GM12878 (cell line): Measurements from ENCODE around the gene LRRC26. TPM values are rescaled to one million over a fixed set of nuclear protein-coding genes. Genes with fewer than 3 reads are reported as not detected.

Experiments used
- BACH1 ChIP-seq: fragments of 450-650 bp; IDR thresholded peaks from 2 replicates; pipeline ENCODE4 v1.6.1; 2017; ENCODE audit warnings: mild to moderate bottlenecking, borderline replicate concordance
- DPF2 ChIP-seq: fragments of 450-650 bp; IDR thresholded peaks from 2 replicates; pipeline ENCODE4 v1.6.1; 2017; ENCODE audit warnings: mild to moderate bottlenecking
- EZH2 ChIP-seq: IDR thresholded peaks from 2 replicates; pipeline ENCODE4 v1.6.1; 2012; ENCODE audit warnings: low read depth, mild to moderate bottlenecking, control low read depth, inconsistent platforms, low read length, borderline replicate concordance; ENCODE audit not compliant: control insufficient read depth
- IKZF1 ChIP-seq: fragments of 450-650 bp; conservative IDR thresholded peaks from 2 replicates; pipeline ENCODE4 v1.6.1; 2017; ENCODE audit warnings: antibody characterized with exemption, mild to moderate bottlenecking
- JUNB ChIP-seq: IDR thresholded peaks from 2 replicates; pipeline ENCODE4 v1.6.1; 2016; ENCODE audit warnings: antibody characterized with exemption, mild to moderate bottlenecking
- JUND ChIP-seq: IDR thresholded peaks from 2 replicates; pipeline ENCODE4 v1.6.1; 2012; ENCODE audit warnings: low read depth, mild to moderate bottlenecking, low read length, improper control_type of control experiment, moderate library complexity
- KAT2A ChIP-seq: conservative IDR thresholded peaks from 2 replicates; pipeline ENCODE4 v1.6.1; 2011; ENCODE audit warnings: low read depth, low read length; ENCODE audit not compliant: control insufficient read depth
- MYB ChIP-seq: fragments of 150-350 bp; IDR thresholded peaks from 2 replicates; pipeline ENCODE4 v1.6.1; 2014; ENCODE audit warnings: mild to moderate bottlenecking, low read depth, low read length, borderline replicate concordance
- MYC ChIP-seq: IDR thresholded peaks from 2 replicates; pipeline ENCODE4 v1.6.1; 2011; ENCODE audit warnings: mild to moderate bottlenecking, low read length, moderate library complexity, inconsistent platforms; ENCODE audit not compliant: insufficient read depth, insufficient replicate concordance, insufficient read length, severe bottlenecking
- NBN ChIP-seq: fragments of 450-650 bp; IDR thresholded peaks from 2 replicates; pipeline ENCODE4 v1.6.1; 2016
- NR2C2 ChIP-seq: IDR thresholded peaks from 2 replicates; pipeline ENCODE4 v1.6.1; 2011; ENCODE audit warnings: borderline replicate concordance, low read depth; ENCODE audit not compliant: control insufficient read depth, insufficient read length
- PAX5 ChIP-seq: IDR thresholded peaks from 2 replicates; pipeline ENCODE4 v1.6.1; 2011; ENCODE audit warnings: low read depth, low read length, borderline replicate concordance
- PAX8 ChIP-seq: fragments of 450-650 bp; IDR thresholded peaks from 2 replicates; pipeline ENCODE4 v1.6.1; 2017; ENCODE audit warnings: mild to moderate bottlenecking, moderate library complexity
- PKNOX1 ChIP-seq: fragments of 450-650 bp; IDR thresholded peaks from 2 replicates; pipeline ENCODE4 v1.6.1; 2016; ENCODE audit warnings: mild to moderate bottlenecking
- PML ChIP-seq: IDR thresholded peaks from 2 replicates; pipeline ENCODE4 v1.6.1; 2012; ENCODE audit warnings: low read length, inconsistent platforms
- RELA ChIP-seq: fragments of 450-650 bp; IDR thresholded peaks from 2 replicates; pipeline ENCODE4 v1.8.0; 2014; ENCODE audit warnings: borderline replicate concordance; ENCODE audit not compliant: partially characterized antibody
- ZNF217 ChIP-seq: fragments of 450-650 bp; IDR thresholded peaks from 2 replicates; pipeline ENCODE4 v1.6.1; 2017; ENCODE audit warnings: antibody characterized with exemption, mild to moderate bottlenecking
- polyA plus RNA-seq, 11 experiments: library from polyadenylated mRNA; depleted of rRNA in 4 of 11; unstranded in 6 of 11; stranded (reverse) in 5 of 11; fragments of >200 nt; fragmentation: Nextera tagmentation in 4 of 11; fragmentation: Illumina TruSeq in 1 of 11; extraction: Ambion mirVana in 4 of 11; extraction: Trizol in 1 of 11; gene quantifications; 1 replicate in 1 of 11; 2 replicates in 10 of 11; pipeline versions ENCODE4 v1.2.1 to v1.2.3, GENCODE V29; 2011 to 2016; ENCODE audit warnings: inconsistent platforms in 2 of 11, missing spikeins in 2 of 11, low read depth in 1 of 11
- total RNA-seq, 4 experiments: library from RNA; depleted of rRNA in 3 of 4; stranded (reverse); fragments of >200 nt in 3 of 4; fragmentation: Illumina TruSeq in 1 of 4; extraction: Trizol in 1 of 4; gene quantifications; 2 replicates each; pipeline versions ENCODE4 v1.2.1 to v1.2.3, GENCODE V29; 2013 to 2021
- TF ChIP-seq, protein P1 (sequence below): IDR thresholded peaks from 2 replicates; pipeline ENCODE4 v1.6.1; 2011; ENCODE audit warnings: mild to moderate bottlenecking, low read depth, low read length, moderate library complexity; ENCODE audit not compliant: insufficient replicate concordance
- TF ChIP-seq, protein P2 (sequence below): fragments of 450-650 bp; formaldehyde crosslinking; IDR thresholded peaks from 2 replicates; pipeline ENCODE4 v1.4.0; 2020; ENCODE audit warnings: mild to moderate bottlenecking, moderate library complexity
- TF ChIP-seq, protein P3 (sequence below): fragments of 450-650 bp; IDR thresholded peaks from 2 replicates; pipeline ENCODE4 v1.6.1; 2017; ENCODE audit warnings: borderline replicate concordance
- TF ChIP-seq, protein P4 (sequence below): IDR thresholded peaks from 2 replicates; pipeline ENCODE4 v1.6.1; 2012; ENCODE audit warnings: low read depth, low read length, improper control_type of control experiment

The LRRC26 gene
- total and polyA plus RNA-seq, 10 of the 15 experiments (the other 5 are each of a cell fraction or from before 2014, with no cell fraction given), result 0.29 to 0.91 (median 0.64) TPM; not detected in 5

DNA sequence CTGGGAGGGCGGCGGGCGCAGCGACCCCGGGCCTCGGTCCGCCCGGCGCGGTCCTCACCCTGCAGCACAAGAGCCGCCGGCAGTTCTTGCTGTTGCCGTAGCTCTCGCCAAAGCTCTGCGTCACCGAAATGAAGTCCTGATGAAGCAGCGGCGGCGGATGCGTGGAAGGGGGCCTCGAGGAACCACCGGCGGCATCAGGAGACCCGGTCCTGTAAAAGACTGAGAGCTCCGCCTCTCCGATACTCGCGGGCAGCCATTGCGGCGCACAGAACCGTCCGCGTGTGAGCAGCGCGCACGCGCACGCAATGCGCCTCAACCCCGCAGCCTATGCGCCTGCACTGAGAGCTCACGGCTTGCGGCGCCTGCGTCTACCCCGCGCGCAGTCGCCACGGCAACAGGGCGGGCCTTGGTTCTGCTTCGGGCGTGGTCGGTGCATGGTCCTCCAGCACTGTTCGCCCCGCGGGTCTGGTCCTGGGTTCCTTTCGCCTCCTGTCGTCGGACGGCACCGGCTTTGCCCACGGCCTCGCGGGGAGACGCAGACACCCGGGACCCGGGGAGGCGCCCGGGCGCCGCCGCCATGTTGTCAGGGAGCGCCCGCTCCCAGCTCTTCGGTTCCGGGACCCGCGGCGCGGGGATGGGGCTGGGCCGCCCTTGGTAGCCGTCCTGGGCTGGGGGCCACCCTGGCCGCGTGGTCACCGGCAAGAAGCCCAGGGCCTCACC, 40.2 kb downstream of the LRRC26 start (continued):
- TF ChIP-seq, protein P1, sequence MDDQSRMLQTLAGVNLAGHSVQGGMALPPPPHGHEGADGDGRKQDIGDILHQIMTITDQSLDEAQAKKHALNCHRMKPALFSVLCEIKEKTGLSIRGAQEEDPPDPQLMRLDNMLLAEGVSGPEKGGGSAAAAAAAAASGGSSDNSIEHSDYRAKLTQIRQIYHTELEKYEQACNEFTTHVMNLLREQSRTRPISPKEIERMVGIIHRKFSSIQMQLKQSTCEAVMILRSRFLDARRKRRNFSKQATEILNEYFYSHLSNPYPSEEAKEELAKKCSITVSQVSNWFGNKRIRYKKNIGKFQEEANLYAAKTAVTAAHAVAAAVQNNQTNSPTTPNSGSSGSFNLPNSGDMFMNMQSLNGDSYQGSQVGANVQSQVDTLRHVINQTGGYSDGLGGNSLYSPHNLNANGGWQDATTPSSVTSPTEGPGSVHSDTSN, result no peak
- TF ChIP-seq DPF2, result no peak
- TF ChIP-seq KAT2A, result no peak
- TF ChIP-seq JUNB, result no peak
- peak; percentile 34; the same call in 1 of the 2 replicates for TF ChIP-seq PKNOX1
- TF ChIP-seq BACH1, result peak; percentile 73
- TF ChIP-seq PML, result no peak
- peak; percentile 52 for TF ChIP-seq RELA
- TF ChIP-seq, protein P2, sequence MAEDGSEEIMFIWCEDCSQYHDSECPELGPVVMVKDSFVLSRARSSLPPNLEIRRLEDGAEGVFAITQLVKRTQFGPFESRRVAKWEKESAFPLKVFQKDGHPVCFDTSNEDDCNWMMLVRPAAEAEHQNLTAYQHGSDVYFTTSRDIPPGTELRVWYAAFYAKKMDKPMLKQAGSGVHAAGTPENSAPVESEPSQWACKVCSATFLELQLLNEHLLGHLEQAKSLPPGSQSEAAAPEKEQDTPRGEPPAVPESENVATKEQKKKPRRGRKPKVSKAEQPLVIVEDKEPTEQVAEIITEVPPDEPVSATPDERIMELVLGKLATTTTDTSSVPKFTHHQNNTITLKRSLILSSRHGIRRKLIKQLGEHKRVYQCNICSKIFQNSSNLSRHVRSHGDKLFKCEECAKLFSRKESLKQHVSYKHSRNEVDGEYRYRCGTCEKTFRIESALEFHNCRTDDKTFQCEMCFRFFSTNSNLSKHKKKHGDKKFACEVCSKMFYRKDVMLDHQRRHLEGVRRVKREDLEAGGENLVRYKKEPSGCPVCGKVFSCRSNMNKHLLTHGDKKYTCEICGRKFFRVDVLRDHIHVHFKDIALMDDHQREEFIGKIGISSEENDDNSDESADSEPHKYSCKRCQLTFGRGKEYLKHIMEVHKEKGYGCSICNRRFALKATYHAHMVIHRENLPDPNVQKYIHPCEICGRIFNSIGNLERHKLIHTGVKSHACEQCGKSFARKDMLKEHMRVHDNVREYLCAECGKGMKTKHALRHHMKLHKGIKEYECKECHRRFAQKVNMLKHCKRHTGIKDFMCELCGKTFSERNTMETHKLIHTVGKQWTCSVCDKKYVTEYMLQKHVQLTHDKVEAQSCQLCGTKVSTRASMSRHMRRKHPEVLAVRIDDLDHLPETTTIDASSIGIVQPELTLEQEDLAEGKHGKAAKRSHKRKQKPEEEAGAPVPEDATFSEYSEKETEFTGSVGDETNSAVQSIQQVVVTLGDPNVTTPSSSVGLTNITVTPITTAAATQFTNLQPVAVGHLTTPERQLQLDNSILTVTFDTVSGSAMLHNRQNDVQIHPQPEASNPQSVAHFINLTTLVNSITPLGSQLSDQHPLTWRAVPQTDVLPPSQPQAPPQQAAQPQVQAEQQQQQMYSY (CRISPR knock-in tag), result no peak
- TF ChIP-seq PAX8, result no peak
- peak; percentile 48 for TF ChIP-seq NBN
- TF ChIP-seq, protein P3, sequence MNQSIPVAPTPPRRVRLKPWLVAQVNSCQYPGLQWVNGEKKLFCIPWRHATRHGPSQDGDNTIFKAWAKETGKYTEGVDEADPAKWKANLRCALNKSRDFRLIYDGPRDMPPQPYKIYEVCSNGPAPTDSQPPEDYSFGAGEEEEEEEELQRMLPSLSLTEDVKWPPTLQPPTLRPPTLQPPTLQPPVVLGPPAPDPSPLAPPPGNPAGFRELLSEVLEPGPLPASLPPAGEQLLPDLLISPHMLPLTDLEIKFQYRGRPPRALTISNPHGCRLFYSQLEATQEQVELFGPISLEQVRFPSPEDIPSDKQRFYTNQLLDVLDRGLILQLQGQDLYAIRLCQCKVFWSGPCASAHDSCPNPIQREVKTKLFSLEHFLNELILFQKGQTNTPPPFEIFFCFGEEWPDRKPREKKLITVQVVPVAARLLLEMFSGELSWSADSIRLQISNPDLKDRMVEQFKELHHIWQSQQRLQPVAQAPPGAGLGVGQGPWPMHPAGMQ, result no peak
- TF ChIP-seq IKZF1, result peak; percentile 83
- TF ChIP-seq MYC, result no peak
- TF ChIP-seq, protein P4, sequence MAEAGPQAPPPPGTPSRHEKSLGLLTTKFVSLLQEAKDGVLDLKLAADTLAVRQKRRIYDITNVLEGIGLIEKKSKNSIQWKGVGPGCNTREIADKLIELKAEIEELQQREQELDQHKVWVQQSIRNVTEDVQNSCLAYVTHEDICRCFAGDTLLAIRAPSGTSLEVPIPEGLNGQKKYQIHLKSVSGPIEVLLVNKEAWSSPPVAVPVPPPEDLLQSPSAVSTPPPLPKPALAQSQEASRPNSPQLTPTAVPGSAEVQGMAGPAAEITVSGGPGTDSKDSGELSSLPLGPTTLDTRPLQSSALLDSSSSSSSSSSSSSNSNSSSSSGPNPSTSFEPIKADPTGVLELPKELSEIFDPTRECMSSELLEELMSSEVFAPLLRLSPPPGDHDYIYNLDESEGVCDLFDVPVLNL, result no peak
- no peak for TF ChIP-seq NR2C2
- TF ChIP-seq MYB, result no peak
- no peak for TF ChIP-seq PAX5
- TF ChIP-seq EZH2, result no peak
- TF ChIP-seq JUND, result no peak
- TF ChIP-seq ZNF217, result 0 out of 2 replicates have a peak, but pooled peaks have one; percentile 18
